Stimulated activated CD4-positive, alpha-beta T cell treated with anti-CD3 and anti-CD28 coated beads, Interleukin-2, amount 100 ng/mL, for 48 hours (primary cell): ENCODE data around the gene SEC24B.
"Not testable (repeated sequence)": the region's sequence is repeated elsewhere in the genome, so short reads cannot be mapped to it uniquely, and the experiment has no call there.

Source experiments
- DNase-seq, 2 donors: peaks; one replicate each; pipeline ENCODE4 v3.0.0-alpha.2; 2020

SEC24B gene

GRCh38 chr4:109511414-109511813 is 77.8 kb downstream of the SEC24B start:
- no peak for DNase-seq

GRCh38 chr4:109513368-109513767 is 79.8 kb downstream of the SEC24B start:
- not testable (repeated sequence) for DNase-seq

GRCh38 chr4:109532182-109532581 is 98.6 kb downstream of the SEC24B start:
- DNase-seq, result no peak

- no peak for DNase-seq
Measured at GRCh38 chr4:109545401-109545800, 111.8 kb downstream of the SEC24B start.

- no peak for DNase-seq
Measured at GRCh38 chr4:109547394-109547793, 113.8 kb downstream of the SEC24B start.

GRCh38 chr4:109548655-109549054 is 115.0 kb downstream of the SEC24B start:
- no peak for DNase-seq

- DNase-seq, result no peak
Measured at GRCh38 chr4:109552237-109552636, 118.6 kb downstream of the SEC24B start.

- DNase-seq, result no peak
Measured at GRCh38 chr4:109553130-109553529, 119.5 kb downstream of the SEC24B start.

GRCh38 chr4:109554971-109555370 is 121.4 kb downstream of the SEC24B start:
- no peak for DNase-seq

- DNase-seq, result no peak
Measured at GRCh38 chr4:109557433-109557832, 123.8 kb downstream of the SEC24B start.

- not testable (repeated sequence) for DNase-seq
Measured at GRCh38 chr4:109558095-109558494, 124.5 kb downstream of the SEC24B start.

- DNase-seq, result peak in 1 of 2 donors; percentile 38
Measured at GRCh38 chr4:109559625-109559982, 126.0 kb downstream of the SEC24B start.

- peak; percentile 81 to 83 for DNase-seq
Measured at GRCh38 chr4:109559983-109560686, 126.5 kb downstream of the SEC24B start, which contains the start of gene MCUB. MCUB (plus strand) TSS chr4:109560246; CDS start chr4:109560338, 92 bp downstream.

GRCh38 chr4:109560687-109561461 is 127.3 kb downstream of the SEC24B start:
- peak; percentile 44 to 53 for DNase-seq

GRCh38 chr4:109562457-109563239 is 129.0 kb downstream of the SEC24B start:
- DNase-seq, result peak in 1 of 2 donors; percentile 22

- DNase-seq, result no peak
Measured at GRCh38 chr4:109571494-109571893, 137.9 kb downstream of the SEC24B start.

GRCh38 chr4:109572154-109572553 is 138.5 kb downstream of the SEC24B start:
- DNase-seq, result no peak

GRCh38 chr4:109574443-109574850 is 140.8 kb downstream of the SEC24B start:
- DNase-seq, result no peak

GRCh38 chr4:109574931-109575804 is 141.6 kb downstream of the SEC24B start:
- no peak for DNase-seq

GRCh38 chr4:109576462-109576861 is 142.8 kb downstream of the SEC24B start:
- no peak for DNase-seq

GRCh38 chr4:109578846-109579245 is 145.2 kb downstream of the SEC24B start:
- DNase-seq, result no peak

GRCh38 chr4:109579997-109580396 is 146.4 kb downstream of the SEC24B start:
- DNase-seq, result not testable (repeated sequence)
